ENCODE measurements around the gene ITGB8. TPM values are rescaled to one million over a fixed set of nuclear protein-coding genes. Genes with fewer than 3 reads are reported as not detected.

ITGB8 gene
- total and polyA plus RNA-seq, 2 of the 4 experiments (the other 2 are of a cell fraction) = 2.6 to 10.2 TPM

GRCh38 chr7:20293336-20293735 lies 37.4 kb upstream of the ITGB8 start:
- ChIA-PET POLR2A (ENCODE audit: unreplicated experiment) (no interaction called here), CTCF (no interaction called here)
- Histone ChIP-seq H3K27me3 (ENCODE audit: control insufficient read depth, insufficient read depth, low read length) (no peaks in the 10 kb centered on the region), H2BK120ac (ENCODE audit: low read depth, low read length) (no peak overlapping the region), H3K9ac (ENCODE audit: low read depth, low read length) (no peak overlapping the region), H2AFZ (replicated peaks; ENCODE audit: low read length, poor library complexity) (no peak overlapping the region), H3K4me3 (ENCODE audit: insufficient read depth, low read depth, low read length) (no peak overlapping the region), H3K4me1 (ENCODE audit: control insufficient read depth, insufficient read depth, low read length) (no peaks in the 10 kb centered on the region), H2BK20ac (ENCODE audit: low read depth, low read length) (no peak overlapping the region), H3K27ac (ENCODE audit: insufficient read depth, low read length) (no peak overlapping the region), H3K79me1 (ENCODE audit: low read depth in 1 of 2, low read length in 2 of 2) (no peaks in the 10 kb centered on the region), H3K14ac (replicated peaks; ENCODE audit: low read depth, low read length) (no peak overlapping the region), H4K91ac (ENCODE audit: insufficient read depth, low read depth, low read length) (no peak overlapping the region), H4K8ac (ENCODE audit: low read depth in 2 of 2, low read length in 2 of 2) (no peak overlapping the region), H2BK5ac (ENCODE audit: low read depth, low read length, poor library complexity, severe bottlenecking) (no peak overlapping the region), H3K9me1 (ENCODE audit: insufficient read depth, low read length) (no peaks in the 10 kb centered on the region), H3K23ac (ENCODE audit: low read depth, low read length) (no peak overlapping the region), H3K56ac (ENCODE audit: extremely low read depth, insufficient read depth, low read length) (no peak overlapping the region), H2AK5ac (ENCODE audit: low read depth, low read length) (no peak overlapping the region), H2AK9ac (replicated peaks; ENCODE audit: low read depth, low read length, poor library complexity) (no peak overlapping the region), H3K9me3 (ENCODE audit: control insufficient read depth, insufficient read depth, low read length) (no peaks in the 10 kb centered on the region), H3K4me2 (ENCODE audit: low read depth, low read length) (no peak overlapping the region), H3K18ac (ENCODE audit: low read depth, low read length) (no peak overlapping the region), H3K36me3 (ENCODE audit: control insufficient read depth, insufficient read depth, low read length) (no peaks in the 10 kb centered on the region), H3K4ac (ENCODE audit: low read depth, low read length) (no peak overlapping the region), H4K5ac (ENCODE audit: low read depth, low read length) (no peak overlapping the region), H2BK15ac (ENCODE audit: low read depth, low read length) (no peak overlapping the region), H4K20me1 (ENCODE audit: insufficient read depth, low read length) (no peaks in the 10 kb centered on the region)
- ATAC-seq (ENCODE audit: low read depth) (no peak), DNase-seq (no peak)
- TF ChIP-seq ELK1 (IDR thresholded peaks at IDR 0.05; ENCODE audit: borderline replicate concordance, low read depth, low read length) (no peak), RFX5 (IDR thresholded peaks at IDR 0.05; ENCODE audit: low read depth, low read length) (no peak), CEBPB (IDR thresholded peaks at IDR 0.05; ENCODE audit: low read depth, low read length) (no peak), CHD1 (IDR thresholded peaks at IDR 0.05; ENCODE audit: low read depth, low read length) (no peak), MAZ (IDR thresholded peaks at IDR 0.05; ENCODE audit: borderline replicate concordance, low read depth, low read length) (no peak), SMC3 (IDR thresholded peaks at IDR 0.05; ENCODE audit: low read depth, low read length) (no peak), RAD21 (IDR thresholded peaks at IDR 0.05; ENCODE audit: low read length) (no peak)
- intact Hi-C loops (cut with micrococcal nuclease) = no loop called here
- dilution Hi-C loops (cut with HindIII; ENCODE audit: low sequenced_read_pairs, unreplicated experiment) = no loop called here
- WGBS, 2 experiments (ENCODE audit: extremely low coverage in 2 of 2, insufficient read length in 1 of 2) = no CpG with 5 or more reads among the region's 3 CpGs
- in situ Hi-C loops (cut with MboI; ENCODE audit: low sequenced_read_pairs) = no loop called here
- no TSS peak for BruUV-seq (replicated peaks)

All from IMR-90 (cell line).